Adrenal gland (tissue), 12 donors: Measurements from ENCODE around the gene MOV10L1. TPM values are rescaled to one million over a fixed set of nuclear protein-coding genes. Genes with fewer than 3 reads are reported as not detected.

Experiments
- DNase-seq, 7 donors: peaks; one replicate each; pipeline ENCODE4 v3.0.0-alpha.2; 2019 to 2020
- H3K27ac ChIP-seq, 5 donors: fragments of 200-600 bp; sonication (generic) in 4 of 5; 1 replicate in 3 of 5; 2 replicates in 2 of 5; pipeline versions ENCODE4 v1.5.1 to v1.8.0; 2016 to 2020; ENCODE audit warnings: mild to moderate bottlenecking in 1 of 5
- H3K27me3 ChIP-seq: fragments of 200-600 bp; 2 replicates; pipeline ENCODE4 v1.8.0; 2021
- H3K36me3 ChIP-seq, 2 donors: fragments of 200-600 bp; replicated peaks in 1 of 2; 1 replicate in 1 of 2; 2 replicates in 1 of 2; pipeline versions ENCODE4 v1.5.1 to v1.8.0; 2018 to 2022
- H3K4me1 ChIP-seq, 2 donors: fragments of 200-600 bp; replicated peaks in 1 of 2; 1 replicate in 1 of 2; 2 replicates in 1 of 2; pipeline versions ENCODE4 v1.5.1 to v1.8.0; 2018 to 2021
- H3K4me3 ChIP-seq, 4 donors: fragments of 200-600 bp; sonication (generic) in 3 of 4; one replicate each; pipeline ENCODE4 v1.5.1; 2016 to 2018
- H3K9me3 ChIP-seq, 3 donors: fragments of 200-600 bp; sonication (generic) in 1 of 3; replicated peaks in 1 of 3; 1 replicate in 2 of 3; 2 replicates in 1 of 3; pipeline versions ENCODE4 v1.5.1 to v1.8.0; 2016 to 2021
- POLR2A ChIP-seq, 2 donors: fragments of 450-650 bp; IDR thresholded peaks; one replicate each; pipeline ENCODE4 v1.6.1; 2017; ENCODE audit warnings: antibody characterized with exemption in 2 of 2, mild to moderate bottlenecking in 2 of 2, moderate library complexity in 1 of 2
- WGBS, 4 donors: extraction: QIAGEN DNeasy Blood & Tissue Kit in 2 of 4; methylation state at CpG; one replicate each; pipeline versions ENCODE4 v1.1.5 to v1.1.7; 2013 to 2017; 5-methylcytosine and 5-hydroxymethylcytosine counted together
- intact Hi-C, 2 donors: fragments of 100-400 bp; cut with DNase I; formaldehyde crosslinking; loops; one replicate each; pipeline versions ENCODE4 v1.14.1 to v1.15.0; 2022 to 2023
- polyA plus RNA-seq, 3 donors: library from polyadenylated mRNA; stranded (reverse); fragments of 200-250 nt in 2 of 3; fragments of 350-450 nt in 1 of 3; fragmentation: Illumina TruSeq in 1 of 3; extraction: RNeasy Lipid Tissue Mini Kit (QIAGEN cat#74804) in 1 of 3; gene quantifications; one replicate each; pipeline ENCODE4 v1.2.3, GENCODE V29; 2013 to 2014
- total RNA-seq, 9 donors: library from RNA; depleted of rRNA in 4 of 9; stranded (reverse); fragments of >200 nt in 4 of 9; fragments of 120-200 nt in 1 of 9; fragmentation: NEBNext Ultra II Directional in 1 of 9; extraction: Animal tissue kit (Norgen Biotek cat#: 25700) in 1 of 9; gene quantifications; one replicate each; pipeline versions ENCODE4 v1.1.0 to v1.2.4, GENCODE V29; 2013 to 2023
- TF ChIP-seq, protein P1 (sequence below), 6 experiments: fragments of 450-650 bp in 4 of 6; fragments of 200-600 bp in 2 of 6; sonication (generic) in 1 of 6; IDR thresholded peaks; 1 replicate in 5 of 6; 2 replicates in 1 of 6; pipeline versions ENCODE4 v1.5.1 to v1.8.0; 2016 to 2021; ENCODE audit warnings: antibody characterized with exemption in 6 of 6, mild to moderate bottlenecking in 2 of 6, moderate library complexity in 1 of 6
- donor health status: healthy with polysubstance abuse.
- donor health status: Bipolar disorder and iron deficiency.
- donor health status: DM: yes; HTN: yes; CAD: no.
- donor health status: DM: no; HTN: no; CAD: no.
- donor health status: DM: no; HTN: no; CAD: no.
- donor health status: DM: yes; HTN: yes; CAD: no.

Gene MOV10L1
- total and polyA plus RNA-seq, 12 donors: 0.14 to 0.74 (median 0.40) TPM; not detected in 5

- H3K9me3 ChIP-seq: no peaks in the 10 kb centered on the region
- H3K36me3 ChIP-seq: no peaks in the 10 kb centered on the region
- H3K4me1 ChIP-seq: no peaks in the 10 kb centered on the region
- intact Hi-C loops: no loop called here
- H3K27me3 ChIP-seq: peaks cover 9% of the 10 kb centered on the region
- TF ChIP-seq, protein P1, sequence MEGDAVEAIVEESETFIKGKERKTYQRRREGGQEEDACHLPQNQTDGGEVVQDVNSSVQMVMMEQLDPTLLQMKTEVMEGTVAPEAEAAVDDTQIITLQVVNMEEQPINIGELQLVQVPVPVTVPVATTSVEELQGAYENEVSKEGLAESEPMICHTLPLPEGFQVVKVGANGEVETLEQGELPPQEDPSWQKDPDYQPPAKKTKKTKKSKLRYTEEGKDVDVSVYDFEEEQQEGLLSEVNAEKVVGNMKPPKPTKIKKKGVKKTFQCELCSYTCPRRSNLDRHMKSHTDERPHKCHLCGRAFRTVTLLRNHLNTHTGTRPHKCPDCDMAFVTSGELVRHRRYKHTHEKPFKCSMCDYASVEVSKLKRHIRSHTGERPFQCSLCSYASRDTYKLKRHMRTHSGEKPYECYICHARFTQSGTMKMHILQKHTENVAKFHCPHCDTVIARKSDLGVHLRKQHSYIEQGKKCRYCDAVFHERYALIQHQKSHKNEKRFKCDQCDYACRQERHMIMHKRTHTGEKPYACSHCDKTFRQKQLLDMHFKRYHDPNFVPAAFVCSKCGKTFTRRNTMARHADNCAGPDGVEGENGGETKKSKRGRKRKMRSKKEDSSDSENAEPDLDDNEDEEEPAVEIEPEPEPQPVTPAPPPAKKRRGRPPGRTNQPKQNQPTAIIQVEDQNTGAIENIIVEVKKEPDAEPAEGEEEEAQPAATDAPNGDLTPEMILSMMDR (IDR thresholded peaks at IDR 0.05): no peak
- TF ChIP-seq POLR2A (IDR thresholded peaks at IDR 0.05): no peak
- H3K4me3 ChIP-seq: no peak overlapping the region
- DNase-seq: peak in 4 of 7 donors; percentile 19 to 52 (median 30)
- H3K27ac ChIP-seq: peak overlapping the region in 2 of 5 donors; percentile 29 to 40
- 59 to 68% (median 63%) methylated on average over 9 to 28 of the region's 28 CpGs for WGBS, 4 donors
Measured at GRCh38 chr22:50112151-50113118, 22.6 kb downstream of the MOV10L1 start.

DNA sequence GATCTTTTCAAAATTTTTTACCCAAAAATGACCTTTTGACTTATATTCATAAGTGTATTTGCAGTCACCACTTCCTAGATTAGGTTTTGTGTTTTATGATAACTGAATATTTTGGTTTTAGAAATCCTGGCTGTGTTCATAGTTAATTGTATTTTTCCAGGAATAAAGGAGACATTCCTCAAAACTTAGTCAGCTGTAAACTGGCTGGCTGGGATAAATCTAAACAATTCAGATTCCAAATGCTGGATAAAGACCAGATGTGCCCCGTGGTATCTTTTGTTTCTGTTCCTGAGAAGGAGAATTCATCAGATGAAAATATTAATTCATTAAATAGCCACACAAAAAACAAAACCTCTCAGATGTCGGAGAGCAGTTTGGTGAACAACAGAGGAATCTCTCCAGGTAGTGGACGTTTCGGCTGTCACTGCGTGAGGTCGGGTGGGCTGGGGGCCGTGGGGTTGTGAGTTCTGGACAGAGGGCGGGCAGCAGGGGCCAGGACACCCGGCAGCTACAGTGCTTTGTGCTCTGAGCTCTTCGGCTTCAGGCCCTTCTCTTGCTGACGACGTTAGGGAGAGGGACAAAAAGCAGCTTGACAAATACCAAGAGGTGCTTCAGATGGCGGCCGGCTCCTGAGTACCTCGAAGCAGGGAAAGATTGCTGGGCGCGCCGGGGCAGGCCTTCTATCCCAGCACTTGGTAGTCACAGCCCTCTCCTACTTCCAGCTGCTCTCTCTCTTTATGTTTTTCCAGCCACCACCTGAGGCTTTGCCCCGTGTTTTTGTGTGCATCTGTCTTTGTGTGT, 24.6 kb downstream of the MOV10L1 start:
- 49 to 70% (median 67%) methylated on average over 19 of the region's 19 CpGs for WGBS, 4 donors
- H3K4me1 ChIP-seq: peaks cover 0 to 6% of the 10 kb centered on the region in 2 donors
- no peak overlapping the region for H3K4me3 ChIP-seq
- H3K36me3 ChIP-seq: no peaks in the 10 kb centered on the region
- no peaks in the 10 kb centered on the region for H3K9me3 ChIP-seq
- intact Hi-C loops: no loop called here
- TF ChIP-seq, protein P1 (IDR thresholded peaks at IDR 0.05): no peak
- TF ChIP-seq POLR2A (IDR thresholded peaks at IDR 0.05): no peak
- no peak overlapping the region for H3K27ac ChIP-seq
- H3K27me3 ChIP-seq: peaks cover 9% of the 10 kb centered on the region
- peak in 1 of 7 donors; percentile 46 for DNase-seq

DNA sequence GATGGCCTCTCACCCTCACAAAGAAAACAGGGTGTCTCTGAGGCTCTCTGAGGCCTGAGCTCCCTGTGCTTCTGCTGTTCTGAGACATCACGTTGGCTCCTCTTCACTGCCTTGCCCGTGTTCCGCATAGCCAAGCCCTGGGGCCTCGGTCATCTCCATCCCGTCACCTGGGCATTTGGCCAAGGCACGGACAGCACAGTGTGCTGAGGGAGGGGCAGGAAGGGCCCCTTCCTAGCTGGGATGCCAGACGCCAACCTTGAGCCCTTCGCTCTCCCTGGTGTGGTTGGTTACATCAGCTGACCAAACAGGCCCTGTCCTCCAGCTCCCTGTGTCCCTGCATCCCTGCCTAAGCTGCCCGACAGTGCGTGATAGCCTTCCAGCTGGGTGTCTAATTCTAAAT, 25.9 kb downstream of the MOV10L1 start:
- H3K4me1 ChIP-seq: peaks cover 0 to 6% of the 10 kb centered on the region in 2 donors
- H3K36me3 ChIP-seq: no peaks in the 10 kb centered on the region
- intact Hi-C loops: no loop called here
- H3K9me3 ChIP-seq: no peaks in the 10 kb centered on the region
- no peak overlapping the region for H3K27ac ChIP-seq
- H3K27me3 ChIP-seq: peaks cover 9% of the 10 kb centered on the region
- H3K4me3 ChIP-seq: no peak overlapping the region
- peak; percentile 54 to 86 (median 66) for DNase-seq
- 30 to 53% (median 35%) methylated on average over 3 to 10 of the region's 10 CpGs for WGBS, 4 donors
- TF ChIP-seq, protein P1 (IDR thresholded peaks at IDR 0.05): no peak
- TF ChIP-seq POLR2A (IDR thresholded peaks at IDR 0.05): no peak
